Caco-2 (cell line): ENCODE measurements around the gene ACTR1B. TPM values are rescaled to one million over a fixed set of nuclear protein-coding genes. Genes with fewer than 3 reads are reported as not detected.
"Not testable (repeated sequence)": the region's sequence is repeated elsewhere in the genome, so short reads cannot be mapped to it uniquely, and the experiment has no call there.

ENCODE experiments used
- BruUV-seq: library from RNA; stranded (reverse); fragments of 400-500 nt; replicated peaks from 2 replicates; lab custom pipeline; 2021; lab: Mats Ljungman, UMichigan
- CTCF ChIA-PET: fragments of 300-600 bp; sonication (Branson Sonifier 250); formaldehyde crosslinking; loops from one replicate; lab custom pipeline; 2022; ENCODE audit warnings: antibody characterized with exemption; lab: Charles Lee
- POLR2A ChIA-PET: fragments of 300-600 bp; sonication (Branson Sonifier 250); formaldehyde crosslinking; loops from one replicate; lab custom pipeline; 2022; ENCODE audit warnings: antibody characterized with exemption; lab: Charles Lee
- DNase-seq, 2 experiments: peaks; one replicate each; pipeline versions ENCODE4 v3.0.0 to v3.0.0-alpha.2; 2020 to 2022
- H3K27me3 ChIP-seq: replicated peaks from 2 replicates; pipeline ENCODE4 v1.6.0; 2011; ENCODE audit warnings: low read length; ENCODE audit not compliant: control insufficient read depth, insufficient read depth
- H3K36me3 ChIP-seq: 2 replicates; pipeline ENCODE4 v1.5.1; 2011; ENCODE audit warnings: low read length; ENCODE audit not compliant: control insufficient read depth, insufficient read depth
- H3K4me1 ChIP-seq: fragments of 250-450 bp; sonication (Bioruptor Pico); 2 replicates; pipeline ENCODE4 v1.5.1; 2020; ENCODE audit warnings: mild to moderate bottlenecking
- H3K4me3 ChIP-seq: 2 replicates; pipeline ENCODE4 v1.5.1; 2011; ENCODE audit warnings: low read depth, mild to moderate bottlenecking, control low read depth, low read length
- H3K9me3 ChIP-seq: fragments of 250-450 bp; sonication (Bioruptor Pico); 2 replicates; pipeline ENCODE4 v1.5.1; 2020; ENCODE audit warnings: mild to moderate bottlenecking, moderate library complexity
- H3K27ac Mint-ChIP-seq: one replicate; pipeline ENCODE4 v1.8.0; 2022; ENCODE audit warnings: mixed read lengths; ENCODE audit not compliant: unreplicated experiment
- H3K27me3 Mint-ChIP-seq: one replicate; pipeline ENCODE4 v1.8.0; 2022; ENCODE audit warnings: mixed read lengths; ENCODE audit not compliant: insufficient read depth, unreplicated experiment
- H3K36me3 Mint-ChIP-seq: one replicate; pipeline ENCODE4 v1.8.0; 2022; ENCODE audit warnings: mild to moderate bottlenecking, mixed read lengths; ENCODE audit not compliant: insufficient read depth, unreplicated experiment
- H3K4me1 Mint-ChIP-seq: one replicate; pipeline ENCODE4 v1.8.0; 2022; ENCODE audit warnings: low read depth, mixed read lengths; ENCODE audit not compliant: unreplicated experiment
- H3K4me3 Mint-ChIP-seq: one replicate; pipeline ENCODE4 v1.8.0; 2022; ENCODE audit warnings: mild to moderate bottlenecking, moderate library complexity, mixed read lengths; ENCODE audit not compliant: unreplicated experiment
- H3K9me3 Mint-ChIP-seq: one replicate; pipeline ENCODE4 v1.8.0; 2022; ENCODE audit warnings: mixed read lengths; ENCODE audit not compliant: unreplicated experiment
- intact Hi-C: fragments of 100-400 bp; cut with micrococcal nuclease; formaldehyde crosslinking; loops from one replicate; pipeline ENCODE4 v1.10.0; 2022; ENCODE audit not compliant: unreplicated experiment
- total RNA-seq: library from RNA; stranded (reverse); gene quantifications from 2 replicates; pipeline ENCODE4 v1.2.3, GENCODE V29; 2022
- TF ChIP-seq, protein P1 (sequence below), 2 experiments: fragments of 200-600 bp in 1 of 2; IDR thresholded peaks; 1 replicate in 1 of 2; 2 replicates in 1 of 2; pipeline versions ENCODE4 v1.5.1 to v1.8.0; 2011 to 2022; ENCODE audit warnings: antibody characterized with exemption in 1 of 2, control low read depth in 1 of 2, inconsistent platforms in 1 of 2, low read depth in 1 of 2, low read length in 1 of 2, mild to moderate bottlenecking in 1 of 2, moderate library complexity in 1 of 2; ENCODE audit not compliant: insufficient read depth in 1 of 2, severe bottlenecking in 1 of 2, unreplicated experiment in 1 of 2

Gene ACTR1B
- total RNA-seq, 1 experiment from 2014 or later, result 42.3 TPM

- no peaks in the 10 kb centered on the region for H3K27me3 Mint-ChIP-seq
- H3K36me3 Mint-ChIP-seq, result no peaks in the 10 kb centered on the region
- peaks cover 6% of the 10 kb centered on the region for H3K4me1 ChIP-seq
- no peaks in the 10 kb centered on the region; the same call in 1 of the 2 replicates for H3K9me3 ChIP-seq
- no peak overlapping the region for H3K4me3 Mint-ChIP-seq
- no peaks in the 10 kb centered on the region for H3K36me3 ChIP-seq
- H3K4me3 ChIP-seq, result no peak overlapping the region
- no peak overlapping the region for H3K27ac Mint-ChIP-seq
- ChIA-PET POLR2A (no interaction called here), CTCF (interaction anchor here (0.7 to 2.1 kb wide), 3 partner anchors 11 to 283 kb away, joined by 3 to 7 read pairs (median 7); partner anchors contain the start of gene ACTR1B)
- intact Hi-C loops, result no loop called here
- H3K27me3 ChIP-seq, result no peaks in the 10 kb centered on the region
- TF ChIP-seq, protein P1, sequence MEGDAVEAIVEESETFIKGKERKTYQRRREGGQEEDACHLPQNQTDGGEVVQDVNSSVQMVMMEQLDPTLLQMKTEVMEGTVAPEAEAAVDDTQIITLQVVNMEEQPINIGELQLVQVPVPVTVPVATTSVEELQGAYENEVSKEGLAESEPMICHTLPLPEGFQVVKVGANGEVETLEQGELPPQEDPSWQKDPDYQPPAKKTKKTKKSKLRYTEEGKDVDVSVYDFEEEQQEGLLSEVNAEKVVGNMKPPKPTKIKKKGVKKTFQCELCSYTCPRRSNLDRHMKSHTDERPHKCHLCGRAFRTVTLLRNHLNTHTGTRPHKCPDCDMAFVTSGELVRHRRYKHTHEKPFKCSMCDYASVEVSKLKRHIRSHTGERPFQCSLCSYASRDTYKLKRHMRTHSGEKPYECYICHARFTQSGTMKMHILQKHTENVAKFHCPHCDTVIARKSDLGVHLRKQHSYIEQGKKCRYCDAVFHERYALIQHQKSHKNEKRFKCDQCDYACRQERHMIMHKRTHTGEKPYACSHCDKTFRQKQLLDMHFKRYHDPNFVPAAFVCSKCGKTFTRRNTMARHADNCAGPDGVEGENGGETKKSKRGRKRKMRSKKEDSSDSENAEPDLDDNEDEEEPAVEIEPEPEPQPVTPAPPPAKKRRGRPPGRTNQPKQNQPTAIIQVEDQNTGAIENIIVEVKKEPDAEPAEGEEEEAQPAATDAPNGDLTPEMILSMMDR (IDR thresholded peaks at IDR 0.05; ENCODE audit: insufficient read depth in 1 of 2, low read depth in 1 of 2, low read length in 1 of 2, severe bottlenecking in 1 of 2, unreplicated experiment in 1 of 2), result no peak
- no peaks in the 10 kb centered on the region for H3K9me3 Mint-ChIP-seq
- no peaks in the 10 kb centered on the region for H3K4me1 Mint-ChIP-seq
- DNase-seq, result no peak
- BruUV-seq, result no TSS peak
These were observed 11.7 kb upstream of the ACTR1B start for GRCh38 chr2:97675430-97676113.

- Mint-ChIP-seq H3K36me3 (no peaks in the 10 kb centered on the region), H3K27me3 (no peaks in the 10 kb centered on the region), H3K4me3 (no peak overlapping the region), H3K27ac (no peak overlapping the region), H3K9me3 (no peaks in the 10 kb centered on the region), H3K4me1 (no peaks in the 10 kb centered on the region)
- Histone ChIP-seq H3K4me1 (peaks cover 6% of the 10 kb centered on the region), H3K9me3 (no peaks in the 10 kb centered on the region), H3K4me3 (no peak overlapping the region), H3K27me3 (no peaks in the 10 kb centered on the region), H3K36me3 (no peaks in the 10 kb centered on the region)
- TF ChIP-seq, protein P1 (IDR thresholded peaks at IDR 0.05; ENCODE audit: insufficient read depth in 1 of 2, low read depth in 1 of 2, low read length in 1 of 2, severe bottlenecking in 1 of 2, unreplicated experiment in 1 of 2), result no peak
- intact Hi-C loops, result no loop called here
- no peak for DNase-seq
- ChIA-PET POLR2A (interaction anchor here (0.6 kb wide), 1 partner anchor 11 kb away, joined by 4 read pairs; no protein-coding TSS in a partner anchor), CTCF (interaction anchor here (0.8 kb wide), 1 partner anchor 10 kb away, joined by 3 read pairs; the partner anchor contains the start of gene ACTR1B)
- no TSS peak for BruUV-seq
These were observed 10.1 kb upstream of the ACTR1B start for GRCh38 chr2:97673915-97674283.

GRCh38 chr2:97673182-97673914 is 9.5 kb upstream of the ACTR1B start:
- Mint-ChIP-seq H3K9me3 (no peaks in the 10 kb centered on the region), H3K4me1 (no peaks in the 10 kb centered on the region), H3K27me3 (no peaks in the 10 kb centered on the region), H3K4me3 (no peak overlapping the region), H3K27ac (no peak overlapping the region), H3K36me3 (no peaks in the 10 kb centered on the region)
- Histone ChIP-seq H3K27me3 (no peaks in the 10 kb centered on the region), H3K36me3 (no peaks in the 10 kb centered on the region), H3K4me1 (peaks cover 6% of the 10 kb centered on the region), H3K9me3 (no peaks in the 10 kb centered on the region), H3K4me3 (no peak overlapping the region)
- POLR2A ChIA-PET, result interaction anchor here (0.6 kb wide), 1 partner anchor 10 kb away, joined by 4 read pairs; no protein-coding TSS in a partner anchor
- TF ChIP-seq, protein P1 (IDR thresholded peaks at IDR 0.05; ENCODE audit: insufficient read depth in 1 of 2, low read depth in 1 of 2, low read length in 1 of 2, severe bottlenecking in 1 of 2, unreplicated experiment in 1 of 2), result no peak
- CTCF ChIA-PET, result interaction anchor here (0.8 kb wide), 1 partner anchor 9 kb away, joined by 3 read pairs; the partner anchor contains the start of gene ACTR1B
- no peak for DNase-seq
- intact Hi-C loops, result no loop called here
- BruUV-seq, result no TSS peak

DNA sequence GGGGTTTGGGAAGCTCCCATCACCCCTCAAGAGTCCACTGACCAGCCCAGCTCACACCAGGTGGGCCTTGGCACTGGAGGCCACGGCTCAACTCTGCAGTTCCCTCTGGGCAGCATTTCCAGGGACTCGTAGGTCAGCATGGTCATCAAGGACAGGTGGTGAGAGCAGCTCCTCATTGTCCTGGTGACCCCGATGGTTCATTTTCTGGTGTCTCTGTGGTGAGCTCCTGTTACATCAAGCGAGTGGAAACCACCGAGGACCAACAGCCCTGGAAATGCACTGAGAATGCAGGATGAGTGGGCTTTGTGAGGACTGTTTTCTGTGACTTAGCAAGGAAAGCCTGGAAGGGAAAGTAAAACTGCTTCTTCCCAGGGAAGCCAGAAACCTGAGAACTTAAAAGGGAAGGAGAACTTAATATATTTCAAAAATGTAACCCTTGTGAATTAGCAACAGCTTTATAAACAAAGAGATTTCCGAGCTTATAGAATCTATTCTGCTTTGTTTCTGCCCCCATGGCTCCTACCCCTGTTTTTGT is 8.8 kb upstream of the ACTR1B start:
- POLR2A ChIA-PET, result interaction anchor here (0.6 kb wide), 1 partner anchor 1338 kb away, joined by 4 read pairs; no protein-coding TSS in a partner anchor
- H3K9me3 Mint-ChIP-seq, H3K36me3 ChIP-seq, H3K4me3 Mint-ChIP-seq, CTCF ChIA-PET, DNase-seq, H3K4me3 ChIP-seq, H3K4me1 ChIP-seq, H3K27me3 Mint-ChIP-seq, H3K4me1 Mint-ChIP-seq, H3K27me3 ChIP-seq, BruUV-seq, H3K9me3 ChIP-seq, H3K27ac Mint-ChIP-seq, intact Hi-C loops, H3K36me3 Mint-ChIP-seq: not testable (repeated sequence)
